Parathyroid adenoma (tissue), 2 donors: Measurements from ENCODE around the gene FOXO3.
"Not testable (repeated sequence)": the region's sequence is repeated elsewhere in the genome, so short reads cannot be mapped to it uniquely, and the experiment has no call there.

ENCODE experiments used
- H2AFZ ChIP-seq: fragments of 300-600 bp; sonication (generic); one replicate; pipeline ENCODE4 v1.7.0; 2017; ENCODE audit warnings: antibody characterized with exemption, mild to moderate bottlenecking
- H3K27ac ChIP-seq: fragments of 300-600 bp; sonication (generic); one replicate; pipeline ENCODE4 v1.7.0; 2017
- H3K27me3 ChIP-seq: fragments of 300-600 bp; sonication (generic); one replicate; pipeline ENCODE4 v1.7.0; 2017; ENCODE audit warnings: low read length; ENCODE audit not compliant: control insufficient read depth, insufficient read depth
- H3K36me3 ChIP-seq: fragments of 300-600 bp; sonication (generic); one replicate; pipeline ENCODE4 v1.7.0; 2017; ENCODE audit warnings: low read length; ENCODE audit not compliant: control insufficient read depth, insufficient read depth
- H3K4me1 ChIP-seq: fragments of 300-600 bp; sonication (generic); one replicate; pipeline ENCODE4 v1.7.0; 2017; ENCODE audit warnings: control low read depth
- H3K4me2 ChIP-seq: fragments of 300-600 bp; sonication (generic); one replicate; pipeline ENCODE4 v1.7.0; 2017; ENCODE audit warnings: low read length
- H3K4me3 ChIP-seq: fragments of 300-600 bp; sonication (generic); one replicate; pipeline ENCODE4 v1.7.0; 2017; ENCODE audit warnings: low read depth, low read length
- H3K79me2 ChIP-seq: fragments of 300-600 bp; sonication (generic); one replicate; pipeline ENCODE4 v1.7.0; 2017; ENCODE audit warnings: control low read depth
- H3K9ac ChIP-seq: fragments of 300-600 bp; sonication (generic); one replicate; pipeline ENCODE4 v1.7.0; 2017; ENCODE audit warnings: mild to moderate bottlenecking
- H3K9me3 ChIP-seq: fragments of 300-600 bp; sonication (generic); one replicate; pipeline ENCODE4 v1.7.0; 2017; ENCODE audit warnings: low read length; ENCODE audit not compliant: control insufficient read depth
- CTCF ChIP-seq: fragments of 300-600 bp; sonication (generic); IDR thresholded peaks from one replicate; pipeline ENCODE4 v1.7.0; 2017; ENCODE audit warnings: antibody characterized with exemption, mild to moderate bottlenecking
- donor health status: primary hyperparathyroidism.

FOXO3 gene

GRCh38 chr6:108656836-108657235 is 96.1 kb downstream of the FOXO3 start:
- Histone ChIP-seq H3K4me1 (peaks cover 5% of the 10 kb centered on the region), H3K9ac (no peak overlapping the region), H3K27me3 (no peaks in the 10 kb centered on the region), H3K4me2 (no peak overlapping the region), H3K79me2 (peaks cover 30% of the 10 kb centered on the region), H3K9me3 (no peaks in the 10 kb centered on the region), H3K36me3 (no peaks in the 10 kb centered on the region), H3K4me3 (no peak overlapping the region), H3K27ac (no peak overlapping the region), H2AFZ (no peak overlapping the region)
- no peak for TF ChIP-seq CTCF

- Histone ChIP-seq H3K9me3 (no peaks in the 10 kb centered on the region), H3K79me2 (peaks cover 23% of the 10 kb centered on the region), H3K36me3 (no peaks in the 10 kb centered on the region), H3K27me3 (no peaks in the 10 kb centered on the region), H3K4me2 (no peak overlapping the region), H2AFZ (no peak overlapping the region), H3K4me3 (no peak overlapping the region), H3K4me1 (peaks cover 5% of the 10 kb centered on the region), H3K27ac (no peak overlapping the region), H3K9ac (no peak overlapping the region)
- TF ChIP-seq CTCF, result no peak
Observed at GRCh38 chr6:108658174-108658573, 97.5 kb downstream of the FOXO3 start.

GRCh38 chr6:108658785-108659184 is 98.1 kb downstream of the FOXO3 start:
- not testable (repeated sequence) for H3K9ac ChIP-seq, H3K36me3 ChIP-seq, H3K27ac ChIP-seq, H3K27me3 ChIP-seq, H3K4me1 ChIP-seq, H3K4me2 ChIP-seq, H3K9me3 ChIP-seq, H2AFZ ChIP-seq, H3K4me3 ChIP-seq
- peaks cover 21% of the 10 kb centered on the region for H3K79me2 ChIP-seq

GRCh38 chr6:108660251-108660650 is 99.5 kb downstream of the FOXO3 start:
- Histone ChIP-seq H3K4me1 (no peaks in the 10 kb centered on the region), H3K27ac (no peak overlapping the region), H3K36me3 (no peaks in the 10 kb centered on the region), H3K27me3 (no peaks in the 10 kb centered on the region), H3K9me3 (no peaks in the 10 kb centered on the region), H3K4me2 (no peak overlapping the region), H3K79me2 (peaks cover 22% of the 10 kb centered on the region), H2AFZ (no peak overlapping the region), H3K9ac (no peak overlapping the region), H3K4me3 (no peak overlapping the region)
- TF ChIP-seq CTCF, result no peak

GRCh38 chr6:108661430-108661829 is 100.7 kb downstream of the FOXO3 start:
- TF ChIP-seq CTCF, result no peak
- H3K36me3 ChIP-seq, result no peaks in the 10 kb centered on the region
- no peak overlapping the region for H3K4me2 ChIP-seq
- H3K4me3 ChIP-seq, result no peak overlapping the region
- H3K4me1 ChIP-seq, result no peaks in the 10 kb centered on the region
- H3K27ac ChIP-seq, result no peak overlapping the region
- H3K9me3 ChIP-seq, result no peaks in the 10 kb centered on the region
- no peaks in the 10 kb centered on the region for H3K27me3 ChIP-seq
- no peak overlapping the region for H2AFZ ChIP-seq
- H3K79me2 ChIP-seq, result peaks cover 32% of the 10 kb centered on the region
- H3K9ac ChIP-seq, result no peak overlapping the region
